HepG2 (cell line): ENCODE data around the gene CMIP. TPM values are rescaled to one million over a fixed set of nuclear protein-coding genes. Genes with fewer than 3 reads are reported as not detected.

Experiments
- ATAC-seq: fragments of 200-7000 bp; cut with Tn5 transposase; 3 replicates; pipeline ENCODE4 v1.9.1; 2020; ENCODE audit warnings: mild to moderate bottlenecking, moderate library complexity
- BruUV-seq: library from RNA; stranded (reverse); fragments of 400-500 nt; replicated peaks from 2 replicates; lab custom pipeline; 2021; lab: Mats Ljungman, UMichigan
- CTCF ChIA-PET: fragments of 300-600 bp; formaldehyde crosslinking; extraction: SDS; loops from one replicate; lab custom pipeline; 2021; ENCODE audit warnings: low total read pairs, inconsistent platforms, low intra/inter-chr PET ratio; lab: Yijun Ruan, JAX
- POLR2A ChIA-PET: fragments of 350-600 bp; sonication (Branson Sonifier 250); formaldehyde crosslinking; loops from one replicate; lab custom pipeline; 2020; ENCODE audit warnings: antibody characterized with exemption, inconsistent platforms; lab: Yijun Ruan, JAX
- DNase-seq: peaks from one replicate; pipeline ENCODE4 v3.0.0-alpha.2; 2015; ENCODE audit warnings: low spot score
- FAIRE-seq: peaks from 3 replicates; lab custom pipeline; 2011; peaks lifted over from hg19 to GRCh38; lab: Jason Lieb, UNC
- H2AFZ ChIP-seq: one replicate; pipeline ENCODE4 v1.6.1; 2011; ENCODE audit warnings: low read length, inconsistent platforms
- H3K27ac ChIP-seq: fragments of 300-600 bp; 3 replicates; pipeline ENCODE4 v1.8.0; 2011; ENCODE audit warnings: mixed run types, mild to moderate bottlenecking, mixed read lengths, low read length, inconsistent platforms; ENCODE audit not compliant: insufficient read depth; ENCODE audit errors: extremely low read length
- H3K27me3 ChIP-seq, 2 experiments: fragments of 200-600 bp in 1 of 2; 2 replicates in 1 of 2; 3 replicates in 1 of 2; pipeline versions ENCODE4 v1.6.0 to v1.8.0; 2011; ENCODE audit warnings: low read length in 2 of 2, mild to moderate bottlenecking in 2 of 2, moderate library complexity in 2 of 2, inconsistent platforms in 1 of 2; ENCODE audit not compliant: insufficient read depth in 2 of 2, control insufficient read depth in 1 of 2
- H3K36me3 ChIP-seq, 2 experiments: fragments of 200-600 bp in 1 of 2; replicated peaks in 1 of 2; 2 replicates in 1 of 2; 3 replicates in 1 of 2; pipeline versions ENCODE4 v1.5.1 to v1.8.0; 2011; ENCODE audit warnings: low read length in 2 of 2, inconsistent platforms in 1 of 2; ENCODE audit not compliant: insufficient read depth in 2 of 2, control insufficient read depth in 1 of 2
- H3K4me1 ChIP-seq: 2 replicates; pipeline ENCODE4 v1.5.1; 2012; ENCODE audit warnings: low read length, inconsistent platforms; ENCODE audit not compliant: insufficient read depth
- H3K4me2 ChIP-seq: 2 replicates; pipeline ENCODE4 v1.6.0; 2011; ENCODE audit warnings: low read depth, low read length, inconsistent platforms
- H3K4me3 ChIP-seq, 3 experiments: fragments of 200-600 bp in 1 of 3; sonication (generic), shearing (Covaris generic) in 1 of 3; replicated peaks in 1 of 3; 2 replicates each; pipeline ENCODE4 v1.5.1; 2011 to 2016; ENCODE audit warnings: low read length in 3 of 3, inconsistent platforms in 2 of 3, low read depth in 2 of 3, mild to moderate bottlenecking in 2 of 3, control low read depth in 1 of 3, mixed read lengths in 1 of 3; ENCODE audit not compliant: insufficient read depth in 1 of 3
- H3K79me2 ChIP-seq: one replicate; pipeline ENCODE4 v1.6.1; 2011; ENCODE audit warnings: low read length, inconsistent platforms; ENCODE audit not compliant: insufficient read depth
- H3K9ac ChIP-seq: 2 replicates; pipeline ENCODE4 v1.6.0; 2011; ENCODE audit warnings: mild to moderate bottlenecking, low read depth, low read length, inconsistent platforms; ENCODE audit not compliant: insufficient read depth
- H3K9me3 ChIP-seq: 2 replicates; pipeline ENCODE4 v1.5.1; 2012; ENCODE audit warnings: mild to moderate bottlenecking, low read length
- H4K20me1 ChIP-seq: 2 replicates; pipeline ENCODE4 v1.6.0; 2011; ENCODE audit warnings: inconsistent platforms, mild to moderate bottlenecking, low read length, moderate library complexity; ENCODE audit not compliant: insufficient read depth
- CBFB ChIP-seq: sonication (generic); formaldehyde crosslinking; IDR thresholded peaks from 2 replicates; pipeline ENCODE4 v1.4.0; 2020; ENCODE audit warnings: missing genetic modification reagents
- CREM ChIP-seq, 2 experiments: sonication (generic) in 1 of 2; formaldehyde crosslinking in 1 of 2; IDR thresholded peaks; 2 replicates each; pipeline versions ENCODE4 v1.4.0 to v1.6.1; 2016 to 2020; ENCODE audit warnings: antibody characterized with exemption in 1 of 2, mild to moderate bottlenecking in 1 of 2, missing genetic modification reagents in 1 of 2
- GPN1 ChIP-seq: sonication (generic); formaldehyde crosslinking; IDR thresholded peaks from 2 replicates; pipeline ENCODE4 v1.5.1; 2020; ENCODE audit warnings: missing genetic modification reagents, borderline replicate concordance
- GTF2F1 ChIP-seq: fragments of 150-350 bp; IDR thresholded peaks from 2 replicates; pipeline ENCODE4 v1.6.1; 2014; ENCODE audit warnings: low read length
- HNRNPLL ChIP-seq: fragments of 200-400 bp; formaldehyde crosslinking; IDR thresholded peaks from 2 replicates; pipeline ENCODE4 v1.6.1; 2017; ENCODE audit warnings: mild to moderate bottlenecking, low read depth, low read length; ENCODE audit not compliant: poor library complexity, severe bottlenecking
- IRF2 ChIP-seq: IDR thresholded peaks from 2 replicates; pipeline ENCODE4 v1.6.1; 2018; ENCODE audit warnings: missing genetic modification reagents, missing compliant biosample characterization
- MAX ChIP-seq: IDR thresholded peaks from 2 replicates; pipeline ENCODE4 v1.6.1; 2012; ENCODE audit warnings: inconsistent platforms
- NCOA1 ChIP-seq: sonication (generic); formaldehyde crosslinking; IDR thresholded peaks from 2 replicates; pipeline ENCODE4 v1.9.0; 2021; ENCODE audit warnings: missing genetic modification reagents
- NCOA5 ChIP-seq: sonication (generic); formaldehyde crosslinking; IDR thresholded peaks from 2 replicates; pipeline ENCODE4 v1.4.0; 2020; ENCODE audit warnings: missing genetic modification reagents
- SMARCC2 ChIP-seq: fragments of 450-650 bp; IDR thresholded peaks from 2 replicates; pipeline ENCODE4 v1.6.1; 2017; ENCODE audit warnings: antibody characterized with exemption, mild to moderate bottlenecking
- ZBTB3 ChIP-seq: sonication (generic); formaldehyde crosslinking; IDR thresholded peaks from 2 replicates; pipeline ENCODE4 v1.4.0; 2020; ENCODE audit warnings: low read depth, mild to moderate bottlenecking, moderate library complexity, missing genetic modification reagents, borderline replicate concordance
- ZMYM2 ChIP-seq: sonication (generic); formaldehyde crosslinking; IDR thresholded peaks from 2 replicates; pipeline ENCODE4 v1.8.0; 2022; ENCODE audit warnings: mild to moderate bottlenecking, missing genetic modification reagents
- ZNF292 ChIP-seq: sonication (generic); formaldehyde crosslinking; IDR thresholded peaks from 2 replicates; pipeline ENCODE4 v1.8.1; 2022; ENCODE audit warnings: mild to moderate bottlenecking, low read depth, missing genetic modification reagents, borderline replicate concordance
- ZNF512B ChIP-seq: sonication (generic); formaldehyde crosslinking; IDR thresholded peaks from 2 replicates; pipeline ENCODE4 v1.5.1; 2020; ENCODE audit warnings: missing genetic modification reagents, mild to moderate bottlenecking, borderline replicate concordance
- ZNF564 ChIP-seq: sonication (generic); formaldehyde crosslinking; IDR thresholded peaks from 2 replicates; pipeline ENCODE4 v1.8.1; 2023; ENCODE audit warnings: mild to moderate bottlenecking, missing genetic modification reagents
- ZNF878 ChIP-seq: sonication (generic); formaldehyde crosslinking; IDR thresholded peaks from 2 replicates; pipeline ENCODE4 v1.8.1; 2023; ENCODE audit warnings: mild to moderate bottlenecking, missing genetic modification reagents, moderate library complexity
- WGBS: methylation state at CpG from one replicate; pipeline ENCODE4 v1.1.6; 2017; ENCODE audit warnings: low lambda C conversion rate; 5-methylcytosine and 5-hydroxymethylcytosine counted together
- in situ Hi-C: cut with HindIII; loops from 2 replicates; pipeline ENCODE4 v1.10.0; 2017; ENCODE audit warnings: low pct_unique_long_range_greater_than_20kb; ENCODE audit not compliant: extremely low pct_ligation_motif_present
- intact Hi-C: fragments of 100-400 bp; cut with micrococcal nuclease; formaldehyde crosslinking; loops from one replicate; pipeline ENCODE4 v1.10.0; 2022; ENCODE audit not compliant: unreplicated experiment
- polyA plus RNA-seq, 8 experiments: library from polyadenylated mRNA; depleted of rRNA in 3 of 8; stranded (reverse) in 7 of 8; unstranded in 1 of 8; fragments of >200 nt; fragmentation: Illumina TruSeq in 4 of 8; extraction: Trizol in 4 of 8; gene quantifications; 2 replicates each; pipeline versions ENCODE4 v1.2.1 to v1.2.3, GENCODE V29; 2011 to 2016; ENCODE audit warnings: low read depth in 4 of 8, missing spikeins in 1 of 8, mixed read lengths in 1 of 8; ENCODE audit not compliant: insufficient read depth in 1 of 8
- total RNA-seq, 5 experiments: library from RNA; depleted of rRNA; stranded (reverse); fragments of >200 nt; fragmentation: Illumina TruSeq; extraction: Trizol; gene quantifications; 2 replicates each; pipeline ENCODE4 v1.2.3, GENCODE V29; 2016; ENCODE audit warnings: low read depth in 1 of 5
- TF ChIP-seq, protein P1 (sequence below): sonication (generic); formaldehyde crosslinking; IDR thresholded peaks from 2 replicates; pipeline ENCODE4 v1.4.0; 2020; ENCODE audit warnings: mild to moderate bottlenecking, missing genetic modification reagents, borderline replicate concordance

The CMIP gene
- total and polyA plus RNA-seq, 2 of the 13 experiments (the other 11 are each of a cell fraction or from before 2014, with no cell fraction given), result 10.9 to 18.1 TPM

GRCh38 chr16:81734632-81735434 lies 290.2 kb downstream of the CMIP start:
- no TSS peak for BruUV-seq
- peaks cover 1 to 18% of the 10 kb centered on the region in 2 experiments; a peak in 3 of 5 replicates for H3K27me3 ChIP-seq
- H3K27ac ChIP-seq, result no peak overlapping the region
- ATAC-seq (no peak), DNase-seq (no peak), FAIRE-seq (no peak)
- intact Hi-C loops (loop anchor here (5.0 kb wide), 4 partner anchors 113 to 698 kb away; partner anchors contain the start of gene ATMIN), in situ Hi-C loops (loop anchor here (5.0 to 25.0 kb wide), 3 partner anchors 368 to 698 kb away; partner anchors contain the start of gene ATMIN)
- CTCF ChIA-PET, result no interaction called here
- no peak overlapping the region for H3K9ac ChIP-seq
- POLR2A ChIA-PET, result no interaction called here
- peaks cover 25% of the 10 kb centered on the region for H3K4me1 ChIP-seq
- no peak for TF ChIP-seq IRF2
- no peak for TF ChIP-seq NCOA1
- no peak for TF ChIP-seq ZMYM2 (CRISPR knock-in tag)
- TF ChIP-seq MAX, result no peak
- TF ChIP-seq ZBTB3 (CRISPR knock-in tag), result no peak
- TF ChIP-seq ZNF292 (CRISPR knock-in tag), result no peak
- no peak for TF ChIP-seq GPN1
- no peak for TF ChIP-seq SMARCC2
- no peak for TF ChIP-seq ZNF878 (CRISPR knock-in tag)
- no peak for TF ChIP-seq ZNF564
- no peak for TF ChIP-seq NCOA5 (CRISPR knock-in tag)
- TF ChIP-seq GTF2F1, result no peak
- TF ChIP-seq HNRNPLL, result no peak
- no peak for TF ChIP-seq ZNF512B
- no peak for TF ChIP-seq CBFB (CRISPR knock-in tag)
- TF ChIP-seq, protein P1, sequence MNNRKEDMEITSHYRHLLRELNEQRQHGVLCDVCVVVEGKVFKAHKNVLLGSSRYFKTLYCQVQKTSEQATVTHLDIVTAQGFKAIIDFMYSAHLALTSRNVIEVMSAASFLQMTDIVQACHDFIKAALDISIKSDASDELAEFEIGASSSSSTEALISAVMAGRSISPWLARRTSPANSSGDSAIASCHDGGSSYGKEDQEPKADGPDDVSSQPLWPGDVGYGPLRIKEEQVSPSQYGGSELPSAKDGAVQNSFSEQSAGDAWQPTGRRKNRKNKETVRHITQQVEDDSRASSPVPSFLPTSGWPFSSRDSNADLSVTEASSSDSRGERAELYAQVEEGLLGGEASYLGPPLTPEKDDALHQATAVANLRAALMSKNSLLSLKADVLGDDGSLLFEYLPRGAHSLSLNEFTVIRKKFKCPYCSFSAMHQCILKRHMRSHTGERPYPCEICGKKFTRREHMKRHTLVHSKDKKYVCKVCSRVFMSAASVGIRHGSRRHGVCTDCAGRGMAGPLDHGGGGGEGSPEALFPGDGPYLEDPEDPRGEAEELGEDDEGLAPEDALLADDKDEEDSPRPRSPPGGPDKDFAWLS (CRISPR knock-in tag), result no peak
- no peak for TF ChIP-seq CREM (IDR thresholded peaks at IDR 0.05)
- TF ChIP-seq CREM (CRISPR knock-in tag; IDR thresholded peaks at IDR 0.05), result no peak
- H3K4me2 ChIP-seq, result no peak overlapping the region
- 30% methylated on average over 6 of the region's 6 CpGs for WGBS
- H3K4me3 ChIP-seq, result no peak overlapping the region
- H4K20me1 ChIP-seq, result no peaks in the 10 kb centered on the region
- H3K36me3 ChIP-seq, result no peaks in the 10 kb centered on the region
- H3K79me2 ChIP-seq, result no peaks in the 10 kb centered on the region
- no peak overlapping the region for H2AFZ ChIP-seq
- no peaks in the 10 kb centered on the region for H3K9me3 ChIP-seq
